HepG2 (cell line): ENCODE data around the gene KRTAP3-2. TPM values are rescaled to one million over a fixed set of nuclear protein-coding genes. Genes with fewer than 3 reads are reported as not detected.

Experiments used
- ATM ChIP-seq: fragments of 450-650 bp; IDR thresholded peaks from 2 replicates; pipeline ENCODE4 v1.7.1; 2017; ENCODE audit warnings: mild to moderate bottlenecking, borderline replicate concordance
- CCDC6 ChIP-seq: sonication (generic); formaldehyde crosslinking; IDR thresholded peaks from 2 replicates; pipeline ENCODE4 v1.8.1; 2022; ENCODE audit warnings: mild to moderate bottlenecking, missing genetic modification reagents, moderate library complexity
- LCORL ChIP-seq, 2 experiments: fragments of 450-650 bp in 1 of 2; sonication (generic) in 1 of 2; formaldehyde crosslinking in 1 of 2; IDR thresholded peaks; 2 replicates each; pipeline versions ENCODE4 v1.5.0 to v1.6.1; 2017 to 2020; ENCODE audit warnings: antibody characterized with exemption in 1 of 2, missing genetic modification reagents in 1 of 2
- SUZ12 ChIP-seq: fragments of 150-350 bp; IDR thresholded peaks from 2 replicates; pipeline ENCODE4 v1.6.1; 2014; ENCODE audit warnings: low read depth, low read length
- TCF7 ChIP-seq: sonication (generic); IDR thresholded peaks from 2 replicates; pipeline ENCODE4 v1.6.1; 2016; ENCODE audit warnings: antibody characterized with exemption, low read depth
- TOPORS ChIP-seq: sonication (generic); formaldehyde crosslinking; IDR thresholded peaks from 2 replicates; pipeline ENCODE4 v1.8.0; 2023; ENCODE audit warnings: mild to moderate bottlenecking, missing genetic modification reagents
- ZBTB20 ChIP-seq: sonication (generic); formaldehyde crosslinking; IDR thresholded peaks from 2 replicates; pipeline ENCODE4 v1.8.1; 2023; ENCODE audit warnings: missing genetic modification reagents, low read depth, mild to moderate bottlenecking, borderline replicate concordance
- ZNF232 ChIP-seq: sonication (generic); formaldehyde crosslinking; IDR thresholded peaks from 2 replicates; pipeline ENCODE4 v1.4.0; 2020; ENCODE audit warnings: missing genetic modification reagents, borderline replicate concordance
- ZNF431 ChIP-seq: sonication (generic); formaldehyde crosslinking; IDR thresholded peaks from 2 replicates; pipeline ENCODE4 v1.9.0; 2022; ENCODE audit warnings: missing genetic modification reagents, low read depth, mild to moderate bottlenecking, borderline replicate concordance
- polyA plus RNA-seq, 8 experiments: library from polyadenylated mRNA; depleted of rRNA in 3 of 8; stranded (reverse) in 7 of 8; unstranded in 1 of 8; fragments of >200 nt; fragmentation: Illumina TruSeq in 4 of 8; extraction: Trizol in 4 of 8; gene quantifications; 2 replicates each; pipeline versions ENCODE4 v1.2.1 to v1.2.3, GENCODE V29; 2011 to 2016; ENCODE audit warnings: low read depth in 4 of 8, missing spikeins in 1 of 8, mixed read lengths in 1 of 8; ENCODE audit not compliant: insufficient read depth in 1 of 8
- total RNA-seq, 5 experiments: library from RNA; depleted of rRNA; stranded (reverse); fragments of >200 nt; fragmentation: Illumina TruSeq; extraction: Trizol; gene quantifications; 2 replicates each; pipeline ENCODE4 v1.2.3, GENCODE V29; 2016; ENCODE audit warnings: low read depth in 1 of 5
- TF ChIP-seq, protein P1 (sequence below): sonication (generic); formaldehyde crosslinking; IDR thresholded peaks from 2 replicates; pipeline ENCODE4 v1.4.0; 2020; ENCODE audit warnings: missing genetic modification reagents, borderline replicate concordance
- TF ChIP-seq, protein P2 (sequence below): sonication (generic); formaldehyde crosslinking; IDR thresholded peaks from 2 replicates; pipeline ENCODE4 v1.5.1; 2020; ENCODE audit warnings: mild to moderate bottlenecking, missing genetic modification reagents
- TF ChIP-seq, protein P3 (sequence below): sonication (generic); formaldehyde crosslinking; conservative IDR thresholded peaks from 2 replicates; pipeline ENCODE4 v1.4.0; 2020; ENCODE audit warnings: missing genetic modification reagents

Gene KRTAP3-2
- total and polyA plus RNA-seq, 2 of the 13 experiments (the other 11 are each of a cell fraction or from before 2014, with no cell fraction given): not detected

DNA sequence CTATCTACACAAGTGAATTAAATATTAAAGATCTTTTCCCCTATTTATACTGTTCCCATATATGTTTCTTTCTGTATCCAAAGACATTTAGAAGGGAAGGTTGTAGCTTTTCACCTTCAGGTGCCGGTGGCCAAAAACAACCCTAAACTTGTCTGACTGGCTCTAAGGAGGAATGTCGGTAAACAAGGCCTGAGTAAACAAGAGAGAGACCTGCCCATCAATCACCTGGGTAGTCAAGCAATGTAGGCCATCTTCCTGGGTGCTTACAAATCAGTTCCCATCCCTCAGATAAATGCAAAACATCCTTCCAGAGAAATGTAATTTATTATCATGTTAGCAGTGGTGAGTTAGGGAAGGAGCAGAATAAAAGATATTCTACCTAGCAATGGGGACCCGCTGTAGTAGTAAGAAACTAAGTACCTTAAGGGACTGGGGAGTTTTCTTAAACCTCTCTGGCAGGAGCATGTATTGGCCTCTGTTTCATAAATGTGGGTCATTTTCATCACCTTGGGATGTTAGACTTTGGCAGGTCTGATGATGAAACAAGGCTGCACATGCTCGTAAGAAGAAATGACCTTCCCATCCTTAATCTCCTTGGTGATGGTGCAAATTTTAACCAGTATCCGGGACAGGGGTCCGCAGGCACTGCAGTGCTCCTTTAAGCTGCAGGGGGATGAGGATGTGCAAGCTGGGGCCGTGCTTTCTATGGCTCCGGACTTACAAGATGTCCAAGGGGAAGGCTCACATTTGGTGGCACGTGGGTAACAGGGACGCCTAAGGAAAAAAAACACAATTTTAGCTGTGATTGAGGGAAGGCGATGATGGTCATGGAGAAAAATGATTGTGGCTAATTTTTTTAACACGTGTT is 41.4 kb downstream of the KRTAP3-2 start (continued):
- TF ChIP-seq LCORL (IDR thresholded peaks at IDR 0.05): peak; percentile 73; the same call in 1 of the 2 replicates
- TF ChIP-seq LCORL (CRISPR knock-in tag; IDR thresholded peaks at IDR 0.05): peak; percentile 90
- TF ChIP-seq TOPORS (CRISPR knock-in tag): no peak; the same call in 1 of the 2 replicates
- TF ChIP-seq CCDC6 (CRISPR knock-in tag): no peak
- TF ChIP-seq ZNF232: no peak
- peak; percentile 86 for TF ChIP-seq TCF7
- TF ChIP-seq, protein P1, sequence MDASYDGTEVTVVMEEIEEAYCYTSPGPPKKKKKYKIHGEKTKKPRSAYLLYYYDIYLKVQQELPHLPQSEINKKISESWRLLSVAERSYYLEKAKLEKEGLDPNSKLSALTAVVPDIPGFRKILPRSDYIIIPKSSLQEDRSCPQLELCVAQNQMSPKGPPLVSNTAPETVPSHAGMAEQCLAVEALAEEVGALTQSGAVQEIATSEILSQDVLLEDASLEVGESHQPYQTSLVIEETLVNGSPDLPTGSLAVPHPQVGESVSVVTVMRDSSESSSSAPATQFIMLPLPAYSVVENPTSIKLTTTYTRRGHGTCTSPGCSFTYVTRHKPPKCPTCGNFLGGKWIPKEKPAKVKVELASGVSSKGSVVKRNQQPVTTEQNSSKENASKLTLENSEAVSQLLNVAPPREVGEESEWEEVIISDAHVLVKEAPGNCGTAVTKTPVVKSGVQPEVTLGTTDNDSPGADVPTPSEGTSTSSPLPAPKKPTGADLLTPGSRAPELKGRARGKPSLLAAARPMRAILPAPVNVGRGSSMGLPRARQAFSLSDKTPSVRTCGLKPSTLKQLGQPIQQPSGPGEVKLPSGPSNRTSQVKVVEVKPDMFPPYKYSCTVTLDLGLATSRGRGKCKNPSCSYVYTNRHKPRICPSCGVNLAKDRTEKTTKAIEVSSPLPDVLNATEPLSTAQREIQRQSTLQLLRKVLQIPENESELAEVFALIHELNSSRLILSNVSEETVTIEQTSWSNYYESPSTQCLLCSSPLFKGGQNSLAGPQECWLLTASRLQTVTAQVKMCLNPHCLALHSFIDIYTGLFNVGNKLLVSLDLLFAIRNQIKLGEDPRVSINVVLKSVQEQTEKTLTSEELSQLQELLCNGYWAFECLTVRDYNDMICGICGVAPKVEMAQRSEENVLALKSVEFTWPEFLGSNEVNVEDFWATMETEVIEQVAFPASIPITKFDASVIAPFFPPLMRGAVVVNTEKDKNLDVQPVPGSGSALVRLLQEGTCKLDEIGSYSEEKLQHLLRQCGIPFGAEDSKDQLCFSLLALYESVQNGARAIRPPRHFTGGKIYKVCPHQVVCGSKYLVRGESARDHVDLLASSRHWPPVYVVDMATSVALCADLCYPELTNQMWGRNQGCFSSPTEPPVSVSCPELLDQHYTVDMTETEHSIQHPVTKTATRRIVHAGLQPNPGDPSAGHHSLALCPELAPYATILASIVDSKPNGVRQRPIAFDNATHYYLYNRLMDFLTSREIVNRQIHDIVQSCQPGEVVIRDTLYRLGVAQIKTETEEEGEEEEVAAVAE: no peak
- no peak for TF ChIP-seq SUZ12
- no peak for TF ChIP-seq ATM
- TF ChIP-seq ZBTB20 (CRISPR knock-in tag): peak; percentile 57; the same call in 1 of the 2 replicates
- TF ChIP-seq, protein P2, sequence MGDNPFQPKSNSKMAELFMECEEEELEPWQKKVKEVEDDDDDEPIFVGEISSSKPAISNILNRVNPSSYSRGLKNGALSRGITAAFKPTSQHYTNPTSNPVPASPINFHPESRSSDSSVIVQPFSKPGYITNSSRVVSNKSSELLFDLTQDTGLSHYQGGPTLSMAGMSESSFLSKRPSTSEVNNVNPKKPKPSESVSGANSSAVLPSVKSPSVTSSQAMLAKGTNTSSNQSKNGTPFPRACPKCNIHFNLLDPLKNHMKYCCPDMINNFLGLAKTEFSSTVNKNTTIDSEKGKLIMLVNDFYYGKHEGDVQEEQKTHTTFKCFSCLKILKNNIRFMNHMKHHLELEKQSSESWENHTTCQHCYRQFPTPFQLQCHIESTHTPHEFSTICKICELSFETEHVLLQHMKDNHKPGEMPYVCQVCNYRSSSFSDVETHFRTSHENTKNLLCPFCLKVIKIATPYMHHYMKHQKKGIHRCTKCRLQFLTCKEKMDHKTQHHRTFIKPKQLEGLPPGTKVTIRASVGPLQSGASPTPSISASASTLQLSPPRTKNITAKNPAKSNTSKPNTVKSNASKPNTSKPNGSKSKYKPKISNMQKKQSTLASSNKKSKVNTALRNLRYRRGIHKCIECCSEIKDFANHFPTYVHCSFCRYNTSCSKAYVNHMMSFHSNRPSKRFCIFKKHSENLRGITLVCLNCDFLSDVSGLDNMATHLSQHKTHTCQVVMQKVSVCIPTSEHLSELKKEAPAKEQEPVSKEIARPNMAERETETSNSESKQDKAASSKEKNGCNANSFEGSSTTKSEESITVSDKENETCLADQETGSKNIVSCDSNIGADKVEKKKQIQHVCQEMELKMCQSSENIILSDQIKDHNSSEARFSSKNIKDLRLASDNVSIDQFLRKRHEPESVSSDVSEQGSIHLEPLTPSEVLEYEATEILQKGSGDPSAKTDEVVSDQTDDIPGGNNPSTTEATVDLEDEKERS (CRISPR knock-in tag): peak; percentile 63; the same call in 1 of the 2 replicates
- no peak for TF ChIP-seq ZNF431
- TF ChIP-seq, protein P3, sequence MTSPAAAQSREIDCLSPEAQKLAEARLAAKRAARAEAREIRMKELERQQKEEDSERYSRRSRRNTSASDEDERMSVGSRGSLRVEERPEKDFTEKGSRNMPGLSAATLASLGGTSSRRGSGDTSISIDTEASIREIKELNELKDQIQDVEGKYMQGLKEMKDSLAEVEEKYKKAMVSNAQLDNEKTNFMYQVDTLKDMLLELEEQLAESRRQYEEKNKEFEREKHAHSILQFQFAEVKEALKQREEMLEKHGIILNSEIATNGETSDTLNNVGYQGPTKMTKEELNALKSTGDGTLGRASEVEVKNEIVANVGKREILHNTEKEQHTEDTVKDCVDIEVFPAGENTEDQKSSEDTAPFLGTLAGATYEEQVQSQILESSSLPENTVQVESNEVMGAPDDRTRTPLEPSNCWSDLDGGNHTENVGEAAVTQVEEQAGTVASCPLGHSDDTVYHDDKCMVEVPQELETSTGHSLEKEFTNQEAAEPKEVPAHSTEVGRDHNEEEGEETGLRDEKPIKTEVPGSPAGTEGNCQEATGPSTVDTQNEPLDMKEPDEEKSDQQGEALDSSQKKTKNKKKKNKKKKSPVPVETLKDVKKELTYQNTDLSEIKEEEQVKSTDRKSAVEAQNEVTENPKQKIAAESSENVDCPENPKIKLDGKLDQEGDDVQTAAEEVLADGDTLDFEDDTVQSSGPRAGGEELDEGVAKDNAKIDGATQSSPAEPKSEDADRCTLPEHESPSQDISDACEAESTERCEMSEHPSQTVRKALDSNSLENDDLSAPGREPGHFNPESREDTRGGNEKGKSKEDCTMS (CRISPR knock-in tag): no peak
